Trophoblast cell (in vitro differentiated cells and primary cell): Measurements from ENCODE around the gene CD160.

Source experiments
- DNase-seq, 2 donors: peaks; one replicate each; pipeline ENCODE4 v3.0.0-alpha.2; 2016
- H2AFZ ChIP-seq: 2 replicates; pipeline ENCODE4 v1.6.1; 2013; ENCODE audit warnings: low read length, moderate library complexity, mild to moderate bottlenecking; ENCODE audit not compliant: insufficient read depth, poor library complexity
- H2AK5ac ChIP-seq: 2 replicates; pipeline ENCODE4 v1.6.1; 2013; ENCODE audit warnings: mild to moderate bottlenecking, low read length
- H2BK120ac ChIP-seq: 2 replicates; pipeline ENCODE4 v1.6.1; 2013; ENCODE audit warnings: low read length, mild to moderate bottlenecking, moderate library complexity; ENCODE audit not compliant: insufficient read depth, poor library complexity
- H2BK12ac ChIP-seq: 2 replicates; pipeline ENCODE4 v1.6.1; 2013; ENCODE audit warnings: mild to moderate bottlenecking, low read length, moderate library complexity
- H2BK5ac ChIP-seq: 2 replicates; pipeline ENCODE4 v1.6.1; 2013; ENCODE audit warnings: low read length, low read depth, moderate library complexity, mild to moderate bottlenecking; ENCODE audit not compliant: poor library complexity
- H3K14ac ChIP-seq: 2 replicates; pipeline ENCODE4 v1.6.1; 2013; ENCODE audit warnings: mild to moderate bottlenecking, low read length
- H3K18ac ChIP-seq: 2 replicates; pipeline ENCODE4 v1.6.1; 2013; ENCODE audit warnings: mild to moderate bottlenecking, low read length
- H3K23ac ChIP-seq: 2 replicates; pipeline ENCODE4 v1.6.1; 2013; ENCODE audit warnings: low read length
- H3K27ac ChIP-seq: 2 replicates; pipeline ENCODE4 v1.5.1; 2013; ENCODE audit warnings: low read depth, mild to moderate bottlenecking, inconsistent platforms, low read length, moderate library complexity
- H3K27me3 ChIP-seq: 2 replicates; pipeline ENCODE4 v1.6.1; 2013; ENCODE audit warnings: inconsistent platforms, mild to moderate bottlenecking, low read length, moderate library complexity; ENCODE audit not compliant: insufficient read depth
- H3K36me3 ChIP-seq, 2 experiments: 1 replicate in 1 of 2; 2 replicates in 1 of 2; pipeline ENCODE4 v1.6.1; 2013; ENCODE audit warnings: low read length in 2 of 2, mild to moderate bottlenecking in 2 of 2, moderate library complexity in 1 of 2; ENCODE audit not compliant: insufficient read depth in 2 of 2, control insufficient read depth in 1 of 2
- H3K4ac ChIP-seq: 2 replicates; pipeline ENCODE4 v1.6.1; 2013; ENCODE audit warnings: low read depth, mild to moderate bottlenecking, low read length, moderate library complexity
- H3K4me1 ChIP-seq, 2 experiments: 1 replicate in 1 of 2; 2 replicates in 1 of 2; pipeline ENCODE4 v1.6.1; 2013; ENCODE audit warnings: low read length in 2 of 2, mild to moderate bottlenecking in 2 of 2, moderate library complexity in 1 of 2; ENCODE audit not compliant: insufficient read depth in 2 of 2, control insufficient read depth in 1 of 2
- H3K4me2 ChIP-seq: 2 replicates; pipeline ENCODE4 v1.6.1; 2013; ENCODE audit warnings: inconsistent platforms, mild to moderate bottlenecking, low read length, moderate library complexity
- H3K4me3 ChIP-seq: 2 replicates; pipeline ENCODE4 v1.5.1; 2013; ENCODE audit warnings: mild to moderate bottlenecking, low read depth, low read length, inconsistent platforms
- H3K79me1 ChIP-seq: one replicate; pipeline ENCODE4 v1.6.1; 2013; ENCODE audit warnings: low read length
- H3K79me2 ChIP-seq: 2 replicates; pipeline ENCODE4 v1.6.1; 2013; ENCODE audit warnings: low read length, mild to moderate bottlenecking; ENCODE audit not compliant: control insufficient read depth, insufficient read depth, poor library complexity
- H3K9ac ChIP-seq: 2 replicates; pipeline ENCODE4 v1.6.1; 2013; ENCODE audit warnings: mild to moderate bottlenecking, low read length
- H3K9me3 ChIP-seq: 2 replicates; pipeline ENCODE4 v1.6.1; 2013; ENCODE audit warnings: low read depth, mild to moderate bottlenecking, control low read depth, inconsistent platforms, low read length; ENCODE audit not compliant: insufficient read depth
- H4K12ac ChIP-seq: 2 replicates; pipeline ENCODE4 v1.6.1; 2013; ENCODE audit warnings: low read depth, mild to moderate bottlenecking, low read length, moderate library complexity
- H4K8ac ChIP-seq: 2 replicates; pipeline ENCODE4 v1.6.1; 2013; ENCODE audit warnings: low read depth, mild to moderate bottlenecking, low read length, moderate library complexity
- H4K91ac ChIP-seq: one replicate; pipeline ENCODE4 v1.6.1; 2013; ENCODE audit warnings: low read depth, mild to moderate bottlenecking, low read length, moderate library complexity
- WGBS: extraction: QIAGEN DNeasy Blood & Tissue Kit; methylation state at CpG from one replicate; pipeline ENCODE4 v1.1.7; 2013; ENCODE audit warnings: missing lambda C conversion rate; ENCODE audit not compliant: insufficient read length, insufficient coverage; ENCODE audit errors: extremely low coverage; 5-methylcytosine and 5-hydroxymethylcytosine counted together

The CD160 gene

GRCh38 chr1:145690587-145691558 is 28.4 kb upstream of the CD160 start:
- Histone ChIP-seq H3K14ac (peak overlapping the region; percentile 35), H4K91ac (peak overlapping the region; percentile 84), H2AFZ (no peak overlapping the region), H2BK5ac (peak overlapping the region; percentile 86), H3K23ac (no peak overlapping the region), H3K18ac (peak overlapping the region; percentile 66), H3K4me2 (no peak overlapping the region), H2AK5ac (no peak overlapping the region), H3K4me1 (peaks cover 3 to 17% of the 10 kb centered on the region in 2 experiments), H2BK12ac (peak overlapping the region; percentile 56), H4K8ac (peak overlapping the region; percentile 66), H4K12ac (no peak overlapping the region), H3K9ac (no peak overlapping the region), H3K27me3 (no peaks in the 10 kb centered on the region), H3K4me3 (no peak overlapping the region), H3K4ac (no peak overlapping the region), H3K79me1 (peaks cover 26% of the 10 kb centered on the region), H3K79me2 (peaks cover 1% of the 10 kb centered on the region), H3K27ac (peak overlapping the region; percentile 88), H2BK120ac (peak overlapping the region; percentile 68), H3K36me3 (peaks cover 8 to 12% of the 10 kb centered on the region in 2 experiments), H3K9me3 (peaks cover 2% of the 10 kb centered on the region)
- WGBS = no CpG with 5 or more reads among the region's 5 CpGs
- DNase-seq = no peak

- DNase-seq = peak in 1 of 2 donors; percentile 64
- H3K27ac ChIP-seq = peak overlapping the region; percentile 60
- H3K79me1 ChIP-seq = peaks cover 26% of the 10 kb centered on the region
- H2BK12ac ChIP-seq = peak overlapping the region; percentile 20
- no peak overlapping the region for H4K8ac ChIP-seq
- H3K4me2 ChIP-seq = no peak overlapping the region
- no peak overlapping the region for H3K23ac ChIP-seq
- no peak overlapping the region for H3K4me3 ChIP-seq
- H4K12ac ChIP-seq = no peak overlapping the region
- no peak overlapping the region for H3K18ac ChIP-seq
- no peak overlapping the region for H2AK5ac ChIP-seq
- no CpG with 5 or more reads among the region's 11 CpGs for WGBS
- no peak overlapping the region for H3K9ac ChIP-seq
- H3K4ac ChIP-seq = no peak overlapping the region
- H2BK120ac ChIP-seq = no peak overlapping the region
- H3K79me2 ChIP-seq = peaks cover 1% of the 10 kb centered on the region
- H3K14ac ChIP-seq = no peak overlapping the region
- H2AFZ ChIP-seq = no peak overlapping the region
- H4K91ac ChIP-seq = peak overlapping the region; percentile 89
- no peak overlapping the region for H2BK5ac ChIP-seq
- H3K27me3 ChIP-seq = no peaks in the 10 kb centered on the region
- peaks cover 2% of the 10 kb centered on the region for H3K9me3 ChIP-seq
- H3K36me3 ChIP-seq = peaks cover 4 to 10% of the 10 kb centered on the region in 2 experiments
- peaks cover 3 to 17% of the 10 kb centered on the region in 2 experiments for H3K4me1 ChIP-seq
Observed at GRCh38 chr1:145692785-145693443, 26.4 kb upstream of the CD160 start.

GRCh38 chr1:145695821-145696629 is 23.3 kb upstream of the CD160 start:
- Histone ChIP-seq H3K27ac (no peak overlapping the region), H3K79me2 (peaks cover 1% of the 10 kb centered on the region), H3K23ac (no peak overlapping the region), H4K8ac (no peak overlapping the region), H3K9me3 (peaks cover 2% of the 10 kb centered on the region), H4K91ac (no peak overlapping the region), H3K36me3 (peaks cover 2% of the 10 kb centered on the region in 2 experiments), H2BK120ac (no peak overlapping the region), H3K18ac (no peak overlapping the region), H2BK12ac (no peak overlapping the region), H2AK5ac (no peak overlapping the region), H3K4me2 (no peak overlapping the region), H2AFZ (no peak overlapping the region), H3K14ac (no peak overlapping the region), H3K4me3 (no peak overlapping the region), H4K12ac (no peak overlapping the region), H3K4me1 (peaks cover under 1 to 8% of the 10 kb centered on the region in 2 experiments), H2BK5ac (no peak overlapping the region), H3K9ac (no peak overlapping the region), H3K79me1 (peaks cover 16% of the 10 kb centered on the region), H3K27me3 (no peaks in the 10 kb centered on the region), H3K4ac (no peak overlapping the region)
- no CpG with 5 or more reads among the region's 5 CpGs for WGBS
- no peak for DNase-seq

- Histone ChIP-seq H2BK120ac (no peak overlapping the region), H3K79me1 (peaks cover 15% of the 10 kb centered on the region), H3K4me3 (no peak overlapping the region), H4K8ac (no peak overlapping the region), H3K4me2 (no peak overlapping the region), H3K36me3 (peaks cover 2% of the 10 kb centered on the region in 2 experiments), H3K23ac (no peak overlapping the region), H2AK5ac (no peak overlapping the region), H4K91ac (peak overlapping the region; percentile 30), H3K4me1 (peaks cover 0 to 9% of the 10 kb centered on the region in 2 experiments), H3K27me3 (no peaks in the 10 kb centered on the region), H3K9ac (no peak overlapping the region), H2BK12ac (no peak overlapping the region), H3K79me2 (peaks cover 1% of the 10 kb centered on the region), H3K4ac (no peak overlapping the region), H3K14ac (no peak overlapping the region), H2AFZ (no peak overlapping the region), H3K27ac (no peak overlapping the region), H3K18ac (no peak overlapping the region), H4K12ac (no peak overlapping the region), H3K9me3 (peaks cover 2% of the 10 kb centered on the region), H2BK5ac (no peak overlapping the region)
- no CpG with 5 or more reads among the region's 3 CpGs for WGBS
- DNase-seq = no peak
Observed at GRCh38 chr1:145696630-145696960, 22.7 kb upstream of the CD160 start.
